Suppressor macrophage treated with lipopolysaccharide for 4 hours (primary cell): Measurements from ENCODE around the gene LTA4H.
A peak's percentile ranks its signal among the peaks of the same experiment; 100 is the strongest.
"Not testable (repeated sequence)": the region's sequence is repeated elsewhere in the genome, so short reads cannot be mapped to it uniquely, and the experiment has no call there.

ENCODE experiments used
- DNase-seq: peaks from one replicate; pipeline ENCODE4 v3.0.0-alpha.2; 2020

The LTA4H gene

DNA sequence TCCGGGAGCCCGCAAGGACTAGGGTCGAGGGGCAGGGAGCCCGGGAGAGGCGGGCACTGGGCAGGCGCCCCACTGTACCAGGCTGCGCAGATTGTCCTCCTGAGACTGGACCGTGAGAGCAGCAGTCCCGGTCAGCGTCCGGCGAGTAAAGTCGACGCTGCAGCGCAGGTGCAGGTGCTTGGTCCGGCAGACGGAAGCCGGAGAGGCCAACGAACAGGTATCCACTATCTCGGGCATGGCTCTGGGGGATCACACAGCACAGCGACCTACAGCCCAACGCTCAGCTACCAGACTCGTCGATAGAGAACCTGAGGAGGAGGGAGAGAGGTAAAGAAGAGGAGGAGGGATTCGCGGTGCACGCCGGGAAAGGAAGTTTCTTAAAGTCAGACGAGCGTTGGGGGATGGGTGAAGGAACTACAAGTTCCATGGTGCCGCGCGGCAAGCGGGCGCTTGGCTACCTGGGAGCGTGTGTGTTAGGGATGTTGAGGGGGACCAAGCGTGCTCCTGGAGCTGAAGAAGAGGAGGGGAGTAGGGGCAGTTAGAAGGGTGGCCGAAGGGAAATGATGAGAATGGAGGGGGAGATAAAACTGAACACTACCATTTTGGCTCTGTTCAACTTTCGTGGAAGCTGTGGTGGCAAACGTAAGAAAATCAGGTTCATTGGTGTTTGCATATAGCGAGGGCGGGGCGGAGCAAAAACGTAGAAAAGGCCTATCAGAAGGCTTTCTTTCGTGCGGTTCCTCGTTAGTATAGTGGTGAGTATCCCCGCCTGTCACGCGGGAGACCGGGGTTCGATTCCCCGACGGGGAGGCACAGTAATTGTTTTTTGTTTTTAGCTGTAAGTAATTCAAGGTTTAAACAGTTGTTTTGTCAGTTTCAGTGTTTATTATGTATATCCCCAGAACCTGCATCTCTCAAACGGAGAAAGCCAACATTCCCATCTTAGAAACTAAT lies at the start of gene LTA4H:
LTA4H (minus strand) TSS at position 305 of the 954 bp plus-strand sequence; CDS start at position 237, 68 bp downstream.
- DNase-seq = peak; percentile 98

- no peak for DNase-seq
These were observed 49.2 kb upstream of the LTA4H start for GRCh38 chr12:96084624-96085023.

DNA sequence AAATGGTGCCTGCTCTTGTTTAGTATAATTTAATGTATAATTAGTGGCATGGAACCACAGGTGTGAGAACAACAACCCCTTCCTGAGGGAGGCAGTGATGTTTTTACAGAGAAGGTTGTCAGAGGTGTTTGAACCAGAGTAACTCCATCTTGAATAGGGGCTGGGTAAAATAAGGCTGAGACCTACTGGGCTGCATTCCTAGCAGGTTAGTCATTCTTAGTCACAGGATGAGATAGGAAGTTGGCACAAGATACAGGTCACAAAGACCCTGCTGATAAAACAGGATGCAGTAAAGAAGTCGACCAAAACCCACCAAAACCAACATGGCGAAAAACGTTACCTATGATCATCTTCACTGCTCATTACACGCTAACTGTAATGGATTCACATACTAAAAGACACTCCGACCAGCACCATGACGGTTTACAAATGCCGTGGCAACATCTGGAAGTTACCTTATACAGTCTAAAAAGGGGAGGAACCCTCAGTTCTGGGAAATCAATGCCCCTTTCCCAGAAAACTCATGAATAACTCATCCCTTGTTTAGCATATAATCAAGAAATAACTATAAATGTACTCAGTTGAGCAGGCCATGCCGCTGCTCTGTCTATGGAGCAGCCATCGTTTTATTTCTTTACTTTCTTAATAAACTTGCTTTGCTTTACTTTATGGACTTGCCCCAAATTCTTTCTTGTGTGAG lies 47.8 kb upstream of the LTA4H start:
- no peak for DNase-seq

GRCh38 chr12:96081596-96081995 lies 46.2 kb upstream of the LTA4H start:
- DNase-seq = no peak

DNA sequence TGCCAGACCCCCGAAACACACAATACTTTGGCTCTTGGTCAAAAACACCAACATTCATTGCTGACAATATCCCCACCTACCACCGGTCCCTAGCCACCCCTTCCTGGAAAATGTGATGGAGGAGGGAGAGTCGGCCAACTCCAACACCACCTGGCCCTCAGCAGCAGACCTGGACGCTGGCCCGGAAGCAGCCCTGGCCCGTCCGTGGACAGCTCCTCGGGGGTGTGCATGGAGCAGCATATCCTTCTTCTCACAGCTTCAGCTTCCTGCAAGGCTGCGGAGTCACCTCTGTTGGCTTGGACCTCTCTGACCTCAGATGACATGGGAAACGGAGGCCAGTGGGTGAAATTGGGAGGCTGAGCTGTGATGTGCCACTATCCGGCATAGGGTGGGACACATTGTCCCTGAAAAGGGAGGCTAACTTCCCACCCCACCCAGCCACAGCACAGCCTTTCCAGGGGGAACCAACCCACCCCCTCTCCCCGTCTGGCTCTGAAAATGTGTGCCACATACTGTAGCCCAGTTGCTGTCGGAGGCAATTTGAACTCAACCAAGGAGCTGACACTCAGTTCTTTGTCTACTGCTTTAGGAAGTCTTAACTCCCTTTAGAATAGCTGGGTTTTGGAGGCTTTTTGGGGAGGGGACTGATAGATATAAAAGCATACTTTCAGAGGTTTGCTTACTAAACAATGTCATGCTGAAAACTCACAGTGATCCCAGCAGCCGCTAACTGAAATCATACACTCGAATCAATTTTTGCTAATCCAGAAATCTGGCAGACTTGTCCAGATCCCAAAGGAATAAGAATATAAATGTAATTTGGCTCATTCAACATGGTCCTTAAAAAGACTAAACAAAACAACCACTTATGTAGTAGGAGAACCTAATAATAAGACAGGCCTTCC lies 43.1 kb upstream of the LTA4H start:
- DNase-seq = no peak

DNA sequence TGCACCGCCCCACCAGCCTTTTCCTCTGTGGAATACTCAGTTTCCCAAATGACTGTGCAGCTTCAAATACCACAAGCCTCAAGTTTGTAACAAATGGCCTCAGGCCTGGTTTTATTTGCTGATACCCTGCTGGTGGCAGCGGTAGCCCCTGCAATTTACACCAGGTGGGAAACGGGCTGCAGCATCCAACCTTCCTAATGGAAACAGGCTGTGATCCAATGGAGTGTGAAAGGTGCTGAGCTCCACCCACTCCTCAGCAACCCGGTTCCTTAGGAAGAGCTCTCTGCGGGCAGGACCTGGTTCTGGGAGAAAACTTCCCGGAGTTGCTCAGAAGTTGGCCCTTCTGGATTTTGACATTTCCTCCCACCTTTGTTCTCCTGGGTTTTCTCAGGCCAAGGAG lies 41.7 kb upstream of the LTA4H start:
- DNase-seq = no peak

DNA sequence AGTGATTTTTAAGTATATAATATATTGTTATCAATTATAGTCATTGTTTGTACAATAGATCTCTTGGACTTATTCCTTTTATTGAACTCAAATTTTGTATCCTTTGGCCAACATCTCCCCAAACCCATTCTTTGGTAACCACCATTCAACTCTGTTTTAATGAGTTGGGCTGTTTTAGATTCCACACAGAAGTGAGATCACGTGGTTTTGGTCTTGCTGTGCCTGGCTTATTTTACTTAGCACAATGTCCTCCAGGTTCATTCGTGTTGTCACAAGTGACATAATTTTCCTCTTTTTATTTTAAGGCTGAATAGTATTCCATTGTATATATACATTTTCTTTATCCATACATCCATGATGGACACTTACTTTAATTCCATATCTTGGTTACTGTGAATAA lies 40.2 kb upstream of the LTA4H start:
- DNase-seq = no peak

DNA sequence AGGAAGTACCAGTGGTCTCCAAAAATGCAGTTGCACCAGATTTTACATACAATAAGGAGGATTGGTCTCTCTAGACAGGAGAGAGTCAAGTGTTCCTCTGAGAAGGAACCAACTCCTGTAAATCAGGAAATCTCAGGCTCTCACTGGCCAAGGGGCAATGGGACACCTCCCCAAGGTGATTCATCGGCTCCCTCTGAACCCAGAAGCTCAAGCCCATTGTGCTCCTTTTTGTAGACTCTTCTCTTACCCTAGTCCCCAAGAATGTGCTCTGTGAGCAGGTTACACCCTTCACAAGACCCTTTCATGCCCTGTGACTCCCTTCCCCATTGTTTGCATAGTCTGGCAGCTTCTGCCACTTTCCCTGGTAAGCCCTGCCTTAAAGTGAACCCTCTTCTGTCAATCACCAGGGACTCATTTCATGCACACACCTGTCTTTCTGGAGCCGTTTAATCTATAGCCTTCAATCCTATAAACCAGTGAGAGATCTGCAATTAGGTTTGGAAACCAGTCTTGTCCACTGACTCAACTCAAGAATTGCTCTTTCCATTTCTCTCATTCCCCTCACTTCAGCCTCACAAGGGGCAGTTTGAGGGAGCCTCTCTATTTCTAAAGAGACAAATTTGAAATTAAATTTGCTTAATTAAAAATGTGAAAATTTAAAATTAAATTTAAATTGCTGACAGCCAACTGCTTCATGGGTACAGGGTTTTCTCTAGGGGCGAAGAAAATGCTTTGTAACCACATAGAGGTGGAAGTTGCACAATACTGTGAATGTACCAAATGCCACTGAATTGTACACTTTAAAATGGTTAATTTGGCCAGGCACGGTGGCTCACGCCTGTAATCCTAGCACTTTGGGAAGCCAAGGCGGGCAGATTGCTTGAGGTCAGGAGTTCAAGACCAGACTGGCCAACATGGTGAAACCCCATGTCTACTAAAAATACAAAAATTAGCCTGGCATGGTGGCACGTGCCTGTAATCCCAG lies 38.3 kb upstream of the LTA4H start:
- DNase-seq = no peak

- no peak for DNase-seq
These were observed 35.4 kb upstream of the LTA4H start for GRCh38 chr12:96070670-96071279.

DNA sequence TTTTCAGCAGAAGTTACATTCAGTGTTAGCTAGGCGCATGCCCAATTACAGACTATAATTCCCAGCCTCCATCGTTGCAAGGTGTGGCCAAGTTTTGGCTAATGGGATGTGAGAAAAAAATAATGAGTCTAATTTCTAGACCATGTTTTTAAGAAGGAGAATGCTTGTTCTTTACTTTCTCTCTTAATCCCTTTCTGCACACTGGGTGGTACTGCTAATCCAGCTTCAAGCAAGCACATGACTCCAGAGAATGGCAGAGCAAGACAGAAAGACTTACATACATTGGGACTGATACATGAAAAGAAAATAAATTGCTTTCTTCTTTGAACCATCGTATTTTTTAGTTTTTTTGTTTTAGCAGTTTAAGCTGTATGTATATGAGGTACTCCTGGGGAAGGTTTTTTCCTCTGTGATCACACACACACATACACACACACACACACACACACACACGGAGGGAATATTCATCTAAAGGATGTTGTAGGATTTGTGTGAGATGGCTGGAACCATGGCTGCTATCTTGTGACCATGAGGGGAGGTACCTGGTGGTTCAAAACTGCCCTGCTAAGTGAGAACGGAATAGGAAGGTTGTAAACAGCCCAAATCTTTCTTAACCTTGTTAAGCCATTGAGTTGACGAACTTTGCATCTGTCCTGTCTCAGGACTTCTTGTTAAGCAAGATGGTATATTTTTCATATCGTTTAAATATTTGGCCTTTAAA lies 34.3 kb upstream of the LTA4H start:
- DNase-seq = no peak

DNA sequence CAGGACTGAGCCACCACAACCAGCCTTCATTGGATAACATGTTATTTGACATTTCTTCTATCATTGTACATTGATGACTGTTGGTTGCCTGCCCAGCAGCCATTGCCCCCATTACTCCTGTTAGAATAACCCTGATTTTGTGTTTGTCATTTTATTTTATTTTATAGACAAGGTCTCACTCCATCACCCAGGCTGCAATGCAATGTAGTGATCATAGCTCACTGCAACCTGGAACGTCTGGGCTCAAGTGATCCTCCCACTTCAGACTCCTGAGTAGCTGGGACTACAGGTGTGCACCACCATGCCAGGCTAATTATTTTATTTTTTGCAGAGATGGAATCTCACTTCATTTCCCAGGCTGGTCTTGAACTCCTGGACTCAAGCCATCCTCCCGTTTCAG lies 33.2 kb upstream of the LTA4H start:
- no peak for DNase-seq

DNA sequence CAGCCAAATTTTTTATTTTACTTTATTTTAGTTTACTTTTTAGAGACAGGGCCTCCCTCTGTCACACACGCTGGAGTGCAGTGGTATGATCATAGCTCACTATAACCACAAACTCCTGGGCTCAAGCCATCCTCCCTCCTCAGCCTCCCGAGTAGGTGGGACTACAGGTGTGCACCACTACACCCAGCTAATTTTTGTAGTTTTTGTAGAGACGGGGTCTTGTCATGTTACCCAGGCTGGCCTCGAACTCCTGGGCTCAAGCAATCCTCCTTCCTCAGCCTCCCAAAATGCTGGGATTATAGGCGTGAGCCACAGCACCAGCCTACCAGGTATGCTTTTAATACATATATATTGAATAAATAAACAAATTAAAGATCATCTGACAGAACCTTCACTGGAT lies 32.7 kb upstream of the LTA4H start:
- DNase-seq = no peak

GRCh38 chr12:96065776-96066175 lies 30.4 kb upstream of the LTA4H start:
- not testable (repeated sequence) for DNase-seq

DNA sequence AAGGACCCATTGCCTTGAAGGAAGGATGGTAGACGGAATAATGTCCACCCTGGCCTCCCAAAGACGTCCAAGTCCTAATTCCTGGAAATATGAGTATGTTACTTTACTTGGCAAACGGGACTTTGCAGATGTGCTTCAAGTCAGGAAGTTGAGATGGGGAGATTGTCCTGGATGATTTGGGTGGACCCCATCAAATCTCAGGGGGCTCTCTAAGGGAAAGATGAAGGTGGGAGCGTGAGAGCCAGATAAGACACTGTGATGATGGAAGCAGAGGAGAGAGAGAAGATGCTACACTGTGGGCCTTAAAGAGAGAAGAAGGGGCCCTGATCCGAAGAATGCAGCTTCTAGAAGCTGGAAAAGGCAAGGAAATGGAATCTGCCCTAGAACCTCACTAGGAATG lies 29.6 kb upstream of the LTA4H start:
- DNase-seq = no peak

GRCh38 chr12:96064271-96064670 lies 28.9 kb upstream of the LTA4H start:
- peak; percentile 54 for DNase-seq

DNA sequence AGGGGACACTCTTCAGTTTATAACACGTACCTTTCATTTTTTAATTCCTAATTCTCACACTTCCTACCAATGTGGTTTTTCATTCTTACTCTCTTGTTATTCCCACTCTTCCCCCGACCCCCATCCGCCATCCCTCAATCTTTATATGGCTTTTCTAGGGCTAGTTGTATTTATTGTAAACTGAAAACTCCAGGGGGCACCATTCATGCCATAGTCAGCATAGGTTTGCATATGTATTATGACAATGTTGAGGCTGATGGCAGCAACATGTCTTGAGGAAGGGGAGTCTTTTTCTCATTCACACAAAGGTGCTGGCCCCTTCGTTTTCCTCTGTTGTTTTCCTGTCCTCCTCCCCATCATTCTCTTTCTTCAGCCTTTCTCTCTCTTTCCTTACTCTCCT lies 27.7 kb upstream of the LTA4H start:
- DNase-seq = peak; percentile 30

DNA sequence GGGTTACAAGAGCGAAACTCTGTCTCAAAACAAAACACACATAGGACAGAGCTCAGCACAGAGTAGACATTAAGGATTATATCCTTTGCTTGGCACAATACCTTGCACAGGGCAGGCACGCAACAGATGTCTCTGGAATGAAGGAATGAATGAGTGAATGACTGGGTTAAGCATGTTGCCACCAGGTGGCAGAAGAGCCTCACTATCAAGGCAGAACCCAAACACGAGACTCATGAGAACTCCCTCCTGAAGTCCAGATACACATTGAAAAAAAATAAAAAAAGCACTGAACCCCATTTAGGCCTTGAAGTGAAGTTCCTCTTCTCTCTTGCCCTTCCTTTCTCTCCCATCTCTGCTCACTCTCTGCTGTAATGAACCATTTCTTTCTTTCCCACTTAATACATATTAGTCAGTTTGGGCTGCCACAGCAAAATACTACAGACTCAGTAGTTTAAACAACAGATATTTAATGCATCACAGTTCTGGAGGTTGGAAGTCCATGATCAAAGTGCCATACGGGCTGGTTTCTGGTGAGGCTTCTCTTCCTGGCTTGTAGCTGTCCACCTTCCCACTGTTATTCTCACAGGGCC lies 26.6 kb upstream of the LTA4H start:
- peak; percentile 82 for DNase-seq

- DNase-seq = no peak
These were observed 25.9 kb upstream of the LTA4H start for GRCh38 chr12:96061323-96061722.

DNA sequence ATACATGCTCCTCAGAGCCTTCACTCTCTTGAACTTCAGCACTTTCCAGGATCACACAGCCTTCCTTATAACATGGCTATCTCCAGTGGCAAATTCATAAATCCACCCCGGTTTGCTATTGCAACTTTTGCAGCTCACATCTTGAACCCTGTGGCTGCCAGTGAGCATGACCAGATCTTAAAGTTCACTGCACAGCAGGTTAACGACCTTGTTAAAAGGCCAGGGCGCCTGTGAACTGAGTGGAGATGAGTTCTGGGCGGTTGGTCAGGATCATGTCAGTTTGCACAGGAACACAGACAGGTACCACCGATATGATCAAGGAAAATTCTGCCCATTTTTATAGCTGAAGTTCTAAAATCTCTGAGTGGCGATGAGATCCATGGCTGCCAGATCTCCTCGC lies 24.7 kb upstream of the LTA4H start:
- no peak for DNase-seq

GRCh38 chr12:96057986-96058553 lies 22.7 kb upstream of the LTA4H start:
- no peak for DNase-seq
